Body of pancreas (tissue), 4 donors: ENCODE measurements around the gene REXO1. TPM values are rescaled to one million over a fixed set of nuclear protein-coding genes. Genes with fewer than 3 reads are reported as not detected.

Experiments
- ATAC-seq: fragments of 150-250 bp; one replicate; pipeline ENCODE4 v1.9.1; 2016
- DNase-seq, 4 donors: peaks; one replicate each; pipeline ENCODE4 v3.0.0-alpha.2; 2019
- H3K27ac ChIP-seq, 4 donors: fragments of 200-600 bp; sonication (generic); 1 replicate in 3 of 4; 2 replicates in 1 of 4; pipeline versions ENCODE4 v1.5.1 to v1.6.1; 2016 to 2019; ENCODE audit warnings: mild to moderate bottlenecking in 1 of 4, mixed read lengths in 1 of 4, moderate library complexity in 1 of 4
- H3K27me3 ChIP-seq, 2 donors: fragments of 200-600 bp; sonication (generic); one replicate each; pipeline ENCODE4 v1.6.0; 2016; ENCODE audit warnings: mild to moderate bottlenecking in 1 of 2
- H3K36me3 ChIP-seq, 2 donors: fragments of 200-600 bp; sonication (generic); replicated peaks in 1 of 2; 2 replicates each; pipeline ENCODE4 v1.5.1; 2016; ENCODE audit warnings: low read depth in 2 of 2; ENCODE audit not compliant: insufficient read depth in 1 of 2
- H3K4me1 ChIP-seq: fragments of 200-600 bp; sonication (generic); one replicate; pipeline ENCODE4 v1.6.0; 2016
- H3K4me3 ChIP-seq, 2 donors: fragments of 200-600 bp; sonication (generic); 1 replicate in 1 of 2; 2 replicates in 1 of 2; pipeline ENCODE4 v1.5.1; 2016 to 2019
- H3K9me3 ChIP-seq, 3 donors: fragments of 200-600 bp; sonication (generic); 1 replicate in 2 of 3; 2 replicates in 1 of 3; pipeline ENCODE4 v1.5.1; 2016
- CTCF ChIP-seq, 7 experiments: fragments of 450-650 bp in 4 of 7; fragments of 200-600 bp in 3 of 7; sonication (generic) in 3 of 7; IDR thresholded peaks; one replicate each; pipeline ENCODE4 v1.5.1; 2016 to 2019; ENCODE audit warnings: antibody characterized with exemption in 7 of 7
- POLR2A ChIP-seq, 3 donors: fragments of 450-650 bp; IDR thresholded peaks; one replicate each; pipeline ENCODE4 v1.6.1; 2016; ENCODE audit warnings: antibody characterized with exemption in 3 of 3, mild to moderate bottlenecking in 2 of 3
- WGBS, 2 donors: methylation state at CpG; one replicate each; pipeline ENCODE4 v1.1.5; 2017; 5-methylcytosine and 5-hydroxymethylcytosine counted together
- intact Hi-C: fragments of 100-400 bp; cut with DNase I; formaldehyde crosslinking; loops from one replicate; pipeline ENCODE4 v1.15.1; 2023
- microRNA counts, 2 donors: library from miRNA; unstranded; fragments of <30 nt; microRNA quantifications; one replicate each; lab custom pipeline; 2017
- microRNA-seq, 2 donors: library from miRNA; unstranded; fragments of <30 nt; microRNA quantifications; one replicate each; pipeline ENCODE4, GENCODE V29; 2016; ENCODE audit warnings: borderline number of aligned reads in 2 of 2, borderline replicate concordance in 2 of 2
- total RNA-seq, 2 donors: library from RNA; depleted of rRNA; stranded (reverse); fragments of >200 nt; gene quantifications; one replicate each; pipeline ENCODE4 v1.1.0, GENCODE V29; 2016

REXO1 gene
- total RNA-seq, 2 donors from 2014 or later = 16.6 to 19.8 TPM

- no peak for ATAC-seq
- Histone ChIP-seq H3K9me3 (peaks cover 0 to 10% (median 0%) of the 10 kb centered on the region in 3 donors), H3K27me3 (peaks cover 0 to 69% of the 10 kb centered on the region in 2 donors), H3K4me1 (no peaks in the 10 kb centered on the region), H3K36me3 (no peaks in the 10 kb centered on the region), H3K4me3 (no peak overlapping the region), H3K27ac (no peak overlapping the region)
- no peak for DNase-seq
- WGBS, 2 donors = 16 to 31% methylated on average over 4 to 10 of the region's 10 CpGs
- intact Hi-C loops = loop anchor here (2.0 to 5.0 kb wide), 2 partner anchors 96 to 220 kb away; no protein-coding TSS in a partner anchor
- TF ChIP-seq CTCF (IDR thresholded peaks at IDR 0.05) (no peak), POLR2A (IDR thresholded peaks at IDR 0.05) (no peak)
Observed at GRCh38 chr19:1766800-1767352, 81.4 kb downstream of the REXO1 start.

- peaks cover 0 to 73% of the 10 kb centered on the region in 2 donors for H3K27me3 ChIP-seq
- intact Hi-C loops = loop anchor here (2.0 to 5.0 kb wide), 2 partner anchors 95 to 219 kb away; no protein-coding TSS in a partner anchor
- 7 to 10% methylated on average over 37 to 38 of the region's 38 CpGs for WGBS, 2 donors
- H3K36me3 ChIP-seq = no peaks in the 10 kb centered on the region
- no peak overlapping the region for H3K27ac ChIP-seq
- no peak overlapping the region for H3K4me3 ChIP-seq
- ATAC-seq (no peak), DNase-seq (no peak)
- TF ChIP-seq CTCF (IDR thresholded peaks at IDR 0.05) = no peak
- TF ChIP-seq POLR2A (IDR thresholded peaks at IDR 0.05) = no peak
- H3K4me1 ChIP-seq = no peaks in the 10 kb centered on the region
- H3K9me3 ChIP-seq = peaks cover 0 to 5% (median 0%) of the 10 kb centered on the region in 3 donors
Observed at GRCh38 chr19:1765904-1766799, 82.1 kb downstream of the REXO1 start.

MicroRNA genes within 50 kb of the gene (microRNA counts, 767-probe panel; counts per million panel counts)
- 0 to 736 counts per million in 2 donors for microRNA hsa-miR-1909-3p (lab: Ali Mortazavi, UCI)

Small RNA genes lying within 50 kb of the gene (microRNA-seq; reads per million reads assigned to microRNA genes)
- gene MIR1909 = 0 to 0.45 reads per million in 2 donors

Other genes starting within 250 kb of the REXO1 start
- 10 to 100 TPM; 12.2 to 52.4 TPM for gene UQCR11, start 243.0 kb downstream of the REXO1 start, total RNA-seq
- gene TCF3, start 195.9 kb downstream of the REXO1 start, total RNA-seq = 10 to 100 TPM; 23.7 to 25.4 TPM
- gene ONECUT3, start 95.0 kb downstream of the REXO1 start, total RNA-seq = under 1 TPM in 1 of 2 donors, not detected in 1; 0.26 TPM
- under 1 TPM in 1 of 2 donors, not detected in 1; 0.52 TPM for gene ATP8B3, start 36.2 kb downstream of the REXO1 start, total RNA-seq
- gene KLF16, start 15.1 kb upstream of the REXO1 start, total RNA-seq = 1 to 10 TPM; 2.3 to 3.6 TPM
- gene ABHD17A, start 37.0 kb upstream of the REXO1 start, total RNA-seq = 100 to 1,000 TPM in 1 of 2 donors, 10 to 100 TPM in 1; 56.8 to 100 TPM
- 10 to 100 TPM; 10.5 to 13.7 TPM for gene ADAT3, start 56.9 kb upstream of the REXO1 start, total RNA-seq
- 10 to 100 TPM; 37.6 to 67.2 TPM for gene SCAMP4, start 56.9 kb upstream of the REXO1 start, total RNA-seq
- gene CSNK1G2, start 92.7 kb upstream of the REXO1 start, total RNA-seq = 10 to 100 TPM; 35.3 to 65.6 TPM
- gene BTBD2, start 167.2 kb upstream of the REXO1 start, total RNA-seq = 10 to 100 TPM; 42.3 to 44.8 TPM
- 100 to 1,000 TPM; 180 to 273 TPM for gene MKNK2, start 202.8 kb upstream of the REXO1 start, total RNA-seq
- 10 to 100 TPM; 11.7 to 22.1 TPM for gene MOB3A, start 247.8 kb upstream of the REXO1 start, total RNA-seq
- gene IZUMO4, start 248.4 kb upstream of the REXO1 start, total RNA-seq = 1 to 10 TPM; 3.4 to 4.0 TPM